ENCODE results near the gene MBNL3. TPM values are rescaled to one million over a fixed set of nuclear protein-coding genes. Genes with fewer than 3 reads are reported as not detected.

Gene MBNL3
- total RNA-seq, 2 donors from 2014 or later, result 12.0 to 282 TPM

DNA sequence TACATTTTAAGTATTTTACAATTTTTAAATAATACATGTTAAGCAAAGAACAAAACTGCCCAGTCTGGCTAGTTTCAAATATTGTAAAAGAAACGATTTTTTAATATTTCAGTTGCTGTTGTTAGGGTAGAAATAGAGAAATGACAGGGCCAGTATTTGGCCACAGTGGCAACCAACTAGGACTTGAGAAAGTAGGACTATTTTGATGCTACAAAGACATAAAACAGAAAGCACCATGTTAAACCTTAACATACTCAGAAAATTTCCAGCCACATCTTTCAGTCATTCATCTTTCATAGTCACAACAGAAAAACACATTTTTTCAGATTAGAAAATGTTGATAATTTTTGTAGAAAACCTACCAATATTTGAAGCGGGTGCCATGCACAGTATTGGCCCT lies 104.5 kb downstream of the MBNL3 start:
- no peaks in the 10 kb centered on the region for H3K27me3 ChIP-seq (replicated peaks; ENCODE audit: insufficient read depth)
- H3K9me3 ChIP-seq, result no peaks in the 10 kb centered on the region
- H3K27ac ChIP-seq, result no peak overlapping the region
- DNase-seq (ENCODE audit: low spot score), result no peak
- no peak for TF ChIP-seq CTCF (IDR thresholded peaks at IDR 0.05)
- no peak for TF ChIP-seq POLR2A (IDR thresholded peaks at IDR 0.05)
- no peak for TF ChIP-seq POLR2AphosphoS5 (IDR thresholded peaks at IDR 0.05)
- no peak overlapping the region for H3K4me3 ChIP-seq
- no peaks in the 10 kb centered on the region for H3K36me3 ChIP-seq
- H3K4me1 ChIP-seq (replicated peaks), result no peaks in the 10 kb centered on the region
- 95% methylated on average over 2 of the region's 2 CpGs for WGBS
- intact Hi-C loops (cut with DNase I), result no loop called here

- no peak overlapping the region for H3K27ac ChIP-seq
- no peak for DNase-seq (ENCODE audit: low spot score)
- WGBS, result 83% methylated on average over 7 of the region's 7 CpGs
- no peak overlapping the region for H3K4me3 ChIP-seq
- H3K4me1 ChIP-seq (replicated peaks), result no peaks in the 10 kb centered on the region
- H3K9me3 ChIP-seq, result no peaks in the 10 kb centered on the region
- intact Hi-C loops (cut with DNase I), result no loop called here
- TF ChIP-seq POLR2AphosphoS5 (IDR thresholded peaks at IDR 0.05), result no peak
- TF ChIP-seq CTCF (IDR thresholded peaks at IDR 0.05), result no peak
- TF ChIP-seq POLR2A (IDR thresholded peaks at IDR 0.05), result no peak
- no peaks in the 10 kb centered on the region for H3K27me3 ChIP-seq (replicated peaks; ENCODE audit: insufficient read depth)
- no peaks in the 10 kb centered on the region for H3K36me3 ChIP-seq
Measured at GRCh38 chrX:132382068-132382467, 106.8 kb downstream of the MBNL3 start.

DNA sequence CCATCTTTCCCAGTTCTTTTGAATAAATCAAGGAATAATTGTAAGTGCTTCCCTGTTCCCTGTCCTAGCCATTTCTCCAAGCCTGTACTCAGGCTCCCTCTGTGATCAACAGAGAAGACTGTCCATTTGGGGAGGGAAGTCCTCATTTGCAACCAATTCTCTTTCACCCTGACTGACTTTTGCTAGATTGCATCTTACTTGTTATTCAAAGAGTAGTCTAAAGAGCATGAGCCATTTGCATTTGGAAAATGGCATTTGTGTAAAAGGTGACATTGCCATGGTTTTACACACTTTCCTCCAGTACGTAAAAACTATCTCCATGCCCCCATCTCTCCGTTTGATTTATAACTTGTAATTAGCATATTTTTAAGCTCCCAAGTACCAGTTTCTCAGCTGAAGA lies 110.6 kb downstream of the MBNL3 start:
- no peaks in the 10 kb centered on the region for H3K9me3 ChIP-seq
- intact Hi-C loops (cut with DNase I), result no loop called here
- H3K4me1 ChIP-seq (replicated peaks), result no peaks in the 10 kb centered on the region
- no peak for TF ChIP-seq CTCF (IDR thresholded peaks at IDR 0.05)
- no peak for TF ChIP-seq POLR2AphosphoS5 (IDR thresholded peaks at IDR 0.05)
- TF ChIP-seq POLR2A (IDR thresholded peaks at IDR 0.05), result no peak
- no peak overlapping the region for H3K27ac ChIP-seq
- WGBS, result 87% methylated on average over 2 of the region's 2 CpGs
- no peaks in the 10 kb centered on the region for H3K36me3 ChIP-seq
- DNase-seq (ENCODE audit: low spot score), result no peak
- no peak overlapping the region for H3K4me3 ChIP-seq
- no peaks in the 10 kb centered on the region for H3K27me3 ChIP-seq (replicated peaks; ENCODE audit: insufficient read depth)

DNA sequence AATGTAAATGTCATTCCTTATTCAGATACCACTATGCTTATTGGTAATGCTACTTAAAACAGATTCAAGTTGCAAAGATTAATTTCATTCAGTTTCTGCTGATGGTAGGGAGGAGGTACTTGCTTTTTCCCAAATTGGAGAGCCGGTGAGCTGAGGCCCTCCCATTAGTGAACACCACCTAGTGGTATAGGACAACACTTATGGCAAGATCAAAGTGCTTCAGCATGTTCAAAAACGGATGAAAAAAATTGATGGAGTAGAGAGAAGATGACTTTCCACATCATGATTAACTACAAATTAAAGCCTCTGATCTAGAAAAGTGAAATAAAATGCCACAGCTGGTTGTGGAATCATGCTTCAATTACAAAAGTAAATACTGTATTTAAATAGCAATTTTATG lies 112.9 kb downstream of the MBNL3 start:
- WGBS, result 43% methylated on average over 2 of the region's 2 CpGs
- intact Hi-C loops (cut with DNase I), result no loop called here
- no peaks in the 10 kb centered on the region for H3K27me3 ChIP-seq (replicated peaks; ENCODE audit: insufficient read depth)
- no peaks in the 10 kb centered on the region for H3K36me3 ChIP-seq
- no peak overlapping the region for H3K4me3 ChIP-seq
- no peak overlapping the region for H3K27ac ChIP-seq
- no peak for DNase-seq (ENCODE audit: low spot score)
- no peaks in the 10 kb centered on the region for H3K9me3 ChIP-seq
- TF ChIP-seq CTCF (IDR thresholded peaks at IDR 0.05), result no peak
- no peak for TF ChIP-seq POLR2A (IDR thresholded peaks at IDR 0.05)
- no peak for TF ChIP-seq POLR2AphosphoS5 (IDR thresholded peaks at IDR 0.05)
- H3K4me1 ChIP-seq (replicated peaks), result no peaks in the 10 kb centered on the region

GRCh38 chrX:132373610-132374009 lies 115.2 kb downstream of the MBNL3 start:
- no peak overlapping the region for H3K4me3 ChIP-seq
- no peak for TF ChIP-seq POLR2A (IDR thresholded peaks at IDR 0.05)
- no peak for TF ChIP-seq CTCF (IDR thresholded peaks at IDR 0.05)
- TF ChIP-seq POLR2AphosphoS5 (IDR thresholded peaks at IDR 0.05), result no peak
- intact Hi-C loops (cut with DNase I), result no loop called here
- H3K36me3 ChIP-seq, result no peaks in the 10 kb centered on the region
- no peaks in the 10 kb centered on the region for H3K27me3 ChIP-seq (replicated peaks; ENCODE audit: insufficient read depth)
- no peak overlapping the region for H3K27ac ChIP-seq
- H3K4me1 ChIP-seq (replicated peaks), result no peaks in the 10 kb centered on the region
- no peaks in the 10 kb centered on the region for H3K9me3 ChIP-seq
- 48% methylated on average over 3 of the region's 3 CpGs for WGBS
- no peak for DNase-seq (ENCODE audit: low spot score)
